Islet precursor cell (in vitro differentiated cells): ENCODE measurements around the gene GAS5.
A peak's percentile ranks its signal among the peaks of the same experiment; 100 is the strongest.
"Not testable (repeated sequence)": the region's sequence is repeated elsewhere in the genome, so short reads cannot be mapped to it uniquely, and the experiment has no call there.

Experiments
- DNase-seq: peaks from one replicate; pipeline ENCODE4 v3.0.0-alpha.2; 2018

GAS5 gene

GRCh38 chr1:173868266-173869020, 654 bp upstream of the GAS5 start, which contains the start of gene ZBTB37:
TSS of gene ZBTB37 (plus strand) at chr1:173868380. CDS start at chr1:173870226, 1,846 bp downstream.
- peak; percentile 99 for DNase-seq

DNA sequence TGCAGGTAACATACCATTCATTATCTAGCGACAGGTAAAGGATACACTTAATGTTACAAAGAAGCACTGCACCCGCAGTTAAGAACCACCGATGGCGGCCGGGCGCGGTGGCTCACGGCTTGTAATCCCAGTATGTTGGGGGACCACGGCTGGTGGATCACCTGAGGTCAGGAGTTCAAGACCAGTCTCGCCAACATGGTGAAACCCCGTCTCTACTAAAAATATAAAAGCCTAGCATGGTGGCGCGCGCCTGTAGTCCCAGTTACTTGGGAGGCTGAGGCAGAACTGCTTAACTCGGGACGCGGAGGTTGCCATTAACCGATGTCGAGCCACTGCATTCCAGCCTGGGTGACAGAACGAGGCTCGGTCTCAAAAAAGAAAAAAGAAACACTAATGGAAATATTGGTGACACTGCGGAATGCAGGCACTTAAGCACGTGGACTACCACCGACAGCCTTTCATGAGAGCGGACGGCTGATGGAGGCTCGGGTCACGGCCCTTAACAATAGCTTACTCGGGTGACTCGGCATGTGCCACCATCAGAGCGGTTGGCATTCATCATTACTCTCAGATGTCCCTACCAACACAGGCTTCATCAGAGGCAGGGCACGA, 542 bp downstream of the GAS5 start:
- peak; percentile 56 for DNase-seq

DNA sequence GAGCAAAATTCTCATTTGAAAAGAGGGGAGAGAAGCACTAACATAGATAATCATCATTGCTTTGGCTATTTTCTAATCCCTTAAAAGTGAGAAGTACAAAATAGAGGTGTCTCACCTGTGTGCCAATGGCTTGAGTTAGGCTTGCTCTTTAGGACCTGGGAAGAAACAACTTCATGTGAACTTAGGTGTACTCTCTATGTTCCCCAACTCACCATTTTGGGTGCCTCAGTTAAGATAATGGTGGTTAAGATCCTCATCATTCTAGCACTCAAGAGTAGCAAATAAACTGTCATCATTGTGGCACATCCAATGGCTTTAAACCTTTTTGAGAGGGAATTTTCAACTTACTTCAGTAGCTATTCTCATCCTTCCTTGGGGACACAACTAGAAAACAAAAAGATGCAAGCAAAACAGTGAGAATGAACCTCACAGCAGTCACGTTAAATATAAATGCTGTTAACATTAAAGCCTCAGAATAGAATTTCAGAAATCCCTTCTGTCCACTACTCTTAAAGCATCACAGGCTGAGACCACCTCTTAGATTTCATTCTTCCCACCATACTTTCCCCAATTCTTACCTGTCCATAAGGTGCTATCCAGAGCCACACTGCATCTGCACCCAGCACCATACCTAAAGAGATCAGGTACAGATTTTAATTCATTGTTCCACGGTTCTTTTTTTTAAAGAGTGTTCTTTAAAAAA, 1.2 kb downstream of the GAS5 start:
- no peak for DNase-seq

- DNase-seq = no peak
Observed at GRCh38 chr1:173865468-173866164, 2.2 kb downstream of the GAS5 start.

DNA sequence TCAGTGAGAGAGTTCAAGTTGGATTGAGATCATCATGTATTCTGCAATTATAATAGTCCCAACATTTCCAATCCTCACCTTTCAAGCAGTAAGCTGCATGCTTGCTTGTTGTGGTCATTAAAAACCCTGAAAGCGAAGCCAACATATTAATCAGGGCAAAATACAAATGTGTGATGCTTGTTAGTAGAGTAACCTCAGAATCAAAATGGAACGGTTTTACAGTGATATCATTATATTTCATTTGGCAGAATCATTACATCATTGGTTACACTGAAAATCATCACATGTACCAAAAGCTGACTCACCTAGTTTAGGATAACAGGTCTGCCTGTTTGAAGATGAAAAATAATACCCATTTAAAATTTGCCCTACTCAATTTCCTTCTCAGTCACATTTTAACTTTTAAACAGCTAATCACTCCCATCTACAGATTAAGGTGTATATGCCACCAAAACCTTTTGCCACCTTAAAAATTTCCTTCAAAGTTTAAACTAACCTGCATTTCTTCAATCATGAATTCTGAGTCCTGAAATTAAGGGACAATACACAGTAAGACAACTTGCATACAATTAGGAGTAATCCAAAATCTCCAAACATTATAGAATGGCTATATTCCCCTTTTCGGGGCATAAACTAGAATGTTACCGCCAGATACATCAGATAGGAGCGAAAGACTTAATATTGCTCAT, 3.5 kb downstream of the GAS5 start:
- DNase-seq = no peak

DNA sequence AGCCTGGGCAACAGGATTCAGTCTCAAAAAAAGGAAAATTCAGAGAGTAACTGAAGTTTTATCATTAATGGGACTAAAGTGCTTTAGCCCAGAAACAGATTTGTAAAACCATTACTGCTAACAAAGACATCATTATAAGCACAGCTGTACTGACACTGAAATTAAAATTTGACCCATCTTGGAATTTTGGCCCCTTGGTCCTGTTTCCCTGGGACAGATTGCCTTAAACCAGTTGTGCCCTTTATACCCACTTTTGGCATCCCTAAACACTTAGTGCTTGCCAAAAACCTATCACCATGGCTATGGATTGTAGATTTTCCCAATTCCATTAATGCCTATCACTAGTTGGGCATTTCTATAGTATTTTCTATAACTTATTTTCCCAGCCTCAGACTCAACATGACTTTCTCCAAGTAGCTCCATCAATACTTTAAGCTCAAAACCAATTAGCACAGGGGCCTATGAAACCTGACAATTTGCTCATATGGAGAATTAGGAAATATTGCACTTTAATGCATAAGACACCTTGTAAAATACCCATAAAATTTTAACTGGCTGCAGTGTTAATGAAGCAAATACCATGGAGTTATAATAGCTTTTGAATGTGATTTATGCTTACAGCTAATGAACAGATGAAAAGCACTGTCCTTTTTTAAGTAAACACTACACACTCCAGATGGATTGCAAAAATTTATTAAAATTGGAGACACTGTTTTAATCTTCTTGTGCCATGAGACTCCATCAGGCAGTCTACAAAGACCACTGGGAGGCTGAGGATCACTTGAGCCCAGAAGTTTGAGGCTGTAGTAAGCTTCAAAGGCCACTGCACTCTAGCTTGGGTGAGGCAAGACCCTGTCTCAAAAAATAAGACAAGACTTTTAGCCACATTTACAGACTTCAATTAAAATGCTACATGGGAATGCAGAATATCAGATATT, 4.3 kb downstream of the GAS5 start:
- no peak for DNase-seq

- DNase-seq = no peak
Observed at GRCh38 chr1:173862769-173863223, 5.0 kb downstream of the GAS5 start.

- DNase-seq = peak; percentile 64
Observed at GRCh38 chr1:173862146-173862768, 5.5 kb downstream of the GAS5 start.

DNA sequence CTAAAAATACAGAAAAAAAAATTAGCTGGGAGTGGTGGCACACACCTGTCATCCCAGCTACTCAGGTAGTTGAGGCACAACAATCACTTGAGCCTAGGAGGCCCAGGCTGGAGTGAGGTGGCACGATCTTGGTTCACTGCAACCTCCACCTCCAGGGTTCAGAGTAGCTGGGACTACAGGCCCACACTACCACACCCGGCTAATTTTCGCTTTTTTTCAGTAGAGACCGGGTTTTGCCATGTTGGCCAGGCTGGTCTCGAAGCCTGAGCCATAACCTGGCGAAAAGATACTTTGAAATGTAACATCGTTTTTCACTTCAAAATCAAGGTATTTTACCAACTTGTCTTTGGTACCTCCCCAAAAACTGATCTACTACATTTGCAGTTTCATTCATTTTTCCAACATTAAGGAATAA, 6.1 kb downstream of the GAS5 start:
- peak; percentile 64 for DNase-seq

DNA sequence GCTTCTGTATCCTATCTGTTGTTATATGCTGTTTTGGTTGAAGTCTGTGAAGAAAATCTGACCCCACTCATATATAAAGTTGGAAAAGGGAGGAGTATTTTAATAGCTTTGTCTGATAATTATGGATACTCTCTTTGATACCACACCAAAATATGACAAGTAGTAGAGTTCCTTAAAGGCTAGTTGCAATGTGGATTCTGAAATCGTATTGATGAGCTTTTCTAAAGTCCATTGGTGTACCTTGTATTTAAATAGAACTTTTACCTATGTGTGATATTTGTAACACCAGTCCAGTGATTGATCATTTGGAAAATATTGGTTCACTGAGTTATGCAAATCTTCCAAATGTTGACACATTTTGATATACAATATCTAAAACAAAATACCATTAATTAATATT, 7.7 kb downstream of the GAS5 start:
- DNase-seq = no peak

DNA sequence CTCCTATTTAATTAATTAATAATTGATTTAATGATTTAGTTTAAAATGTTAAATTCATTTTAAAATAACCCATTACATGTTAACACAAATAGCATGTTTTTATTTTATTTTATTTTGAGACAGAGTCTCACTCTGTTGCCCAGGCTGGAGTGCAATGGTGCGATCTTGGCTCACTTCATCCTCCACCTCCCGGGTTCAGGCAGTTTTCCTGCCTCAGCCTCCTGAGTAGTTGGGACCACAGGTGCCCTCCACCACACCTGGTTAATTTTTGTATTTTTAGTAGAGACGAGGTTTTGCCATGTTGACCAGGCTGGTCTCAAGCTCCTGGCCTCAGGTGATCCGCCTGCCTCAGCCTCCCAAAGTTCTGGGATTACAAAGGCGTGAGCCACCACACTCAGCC, 8.2 kb downstream of the GAS5 start:
- not testable (repeated sequence) for DNase-seq

DNA sequence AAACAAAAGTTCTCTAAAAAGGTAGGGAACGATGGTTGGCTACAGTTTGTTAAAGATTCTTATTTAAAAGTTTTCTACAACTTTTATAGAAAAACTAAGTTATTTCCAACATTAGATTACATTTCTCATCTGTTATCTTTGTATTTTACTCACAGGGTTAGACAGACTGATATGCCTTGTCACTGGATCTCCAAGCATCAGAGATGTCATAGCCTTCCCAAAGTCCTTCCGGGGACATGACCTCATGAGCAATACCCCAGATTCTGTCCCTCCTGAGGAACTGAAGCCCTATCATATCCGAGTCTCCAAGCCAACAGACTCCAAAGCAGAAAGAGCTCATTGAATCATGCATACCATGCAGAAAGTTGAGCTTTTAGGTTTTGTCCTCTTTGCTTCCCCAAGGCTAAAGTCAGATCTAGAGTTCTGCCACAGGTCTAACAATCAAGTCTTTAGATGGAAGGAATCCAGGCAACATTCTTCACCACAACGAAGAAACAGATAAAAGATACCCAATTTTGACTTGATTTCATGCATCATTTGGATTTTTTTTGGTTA, 10.3 kb downstream of the GAS5 start:
- no peak for DNase-seq

GRCh38 chr1:173856903-173857302, 10.9 kb downstream of the GAS5 start:
- no peak for DNase-seq

GRCh38 chr1:173856014-173856413, 11.8 kb downstream of the GAS5 start:
- no peak for DNase-seq

- peak; percentile 91 for DNase-seq
Observed at GRCh38 chr1:173853074-173853473, 14.7 kb downstream of the GAS5 start.

DNA sequence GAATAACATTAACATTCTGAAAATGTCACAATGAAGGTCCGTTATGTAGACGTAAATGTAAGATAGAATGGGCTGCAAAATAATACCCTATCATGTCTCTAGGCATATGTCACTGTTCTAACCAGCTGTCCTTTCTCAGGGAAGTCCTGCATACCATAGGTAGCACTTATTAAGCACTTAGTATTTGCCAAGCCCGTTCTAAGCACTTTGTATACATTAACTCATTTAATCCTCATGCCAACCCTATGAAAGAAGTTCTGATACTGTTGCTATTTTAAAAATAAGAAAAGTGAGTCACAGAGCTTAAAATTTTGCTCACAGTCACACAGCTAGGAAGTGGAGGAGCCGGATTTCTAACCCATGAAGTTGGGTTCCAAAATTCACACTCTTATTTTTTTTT, 15.7 kb downstream of the GAS5 start:
- no peak for DNase-seq

DNA sequence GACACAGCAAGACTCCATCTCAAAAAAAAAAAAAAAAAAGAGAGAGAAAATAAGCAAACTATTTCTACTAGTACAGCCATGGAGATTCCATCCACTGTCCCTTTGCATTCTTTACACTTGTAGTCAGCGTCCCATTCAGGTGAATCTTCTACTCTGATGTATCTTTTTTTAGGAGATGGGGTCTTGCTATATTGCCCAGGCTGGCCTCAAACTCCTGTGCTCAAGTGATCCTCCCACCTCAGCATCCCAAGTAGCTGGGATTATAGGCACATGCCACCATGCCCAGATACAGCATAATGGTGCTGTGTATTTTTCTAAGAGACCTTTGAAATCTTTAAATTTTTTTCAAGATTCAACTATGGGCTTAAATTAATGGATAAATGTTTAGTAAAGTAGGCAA, 35.0 kb downstream of the GAS5 start:
- no peak for DNase-seq

- no peak for DNase-seq
Observed at GRCh38 chr1:173827611-173828010, 40.2 kb downstream of the GAS5 start.

DNA sequence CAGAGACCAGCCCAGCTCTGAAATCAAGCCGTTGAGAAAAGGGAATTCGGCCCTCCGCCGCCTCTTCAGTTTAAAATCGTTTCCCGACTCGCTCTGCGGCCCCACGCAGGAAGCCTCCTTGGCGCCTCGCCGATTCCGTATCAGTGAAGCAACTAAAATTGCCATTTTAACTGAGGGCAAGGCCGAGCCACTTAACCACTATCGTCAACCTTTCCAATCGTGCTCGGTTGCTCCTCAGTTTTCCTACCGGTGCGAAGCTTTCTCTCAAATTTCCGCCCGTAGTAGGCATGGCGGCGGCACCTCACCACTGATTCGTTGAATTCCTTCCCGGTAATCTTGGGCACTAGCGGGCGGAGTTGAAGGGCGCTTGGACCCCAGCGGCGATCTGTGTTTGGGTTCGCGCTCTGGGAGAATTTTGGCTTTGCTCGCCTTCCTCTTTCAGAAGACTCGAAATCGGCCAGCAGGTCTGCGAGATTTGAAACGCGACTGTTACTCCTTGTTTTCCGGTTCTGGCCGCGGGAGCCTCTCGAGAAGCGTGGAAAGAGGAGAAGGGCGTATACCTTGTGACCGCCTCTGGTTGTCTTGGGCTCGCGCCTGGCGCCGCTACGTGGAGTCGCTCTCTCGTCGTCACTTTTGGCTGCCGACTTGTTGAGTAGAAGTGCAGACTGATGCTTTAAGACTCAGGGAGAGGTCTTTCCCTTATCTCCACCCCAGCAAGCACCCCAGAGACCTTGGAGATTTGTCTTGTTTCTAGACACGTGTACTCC, 43.3 kb downstream of the GAS5 start, which contains the start of the genes CENPL and DARS2:
Gene CENPL (minus strand): TSS at position 569 of the 767 bp plus-strand sequence. CDS start 13,584 bp downstream, outside the sequence.
Gene DARS2 (plus strand): TSS at position 359 of the 767 bp plus-strand sequence. CDS start 557 bp downstream, outside the sequence.
- DNase-seq = peak; percentile 98
